Prostate gland (tissue), 2 donors: ENCODE results near the gene CCT7.

Experiments
- CTCF ChIP-seq, 4 experiments: fragments of 200-600 bp in 2 of 4; fragments of 450-650 bp in 2 of 4; sonication (generic) in 2 of 4; IDR thresholded peaks; 1 replicate in 3 of 4; 2 replicates in 1 of 4; pipeline ENCODE4 v1.5.1; 2016 to 2019; ENCODE audit warnings: antibody characterized with exemption in 4 of 4, mild to moderate bottlenecking in 2 of 4, moderate library complexity in 2 of 4
- POLR2A ChIP-seq: fragments of 450-650 bp; IDR thresholded peaks from one replicate; pipeline ENCODE4 v1.6.1; 2016; ENCODE audit warnings: antibody characterized with exemption, mild to moderate bottlenecking

DNA sequence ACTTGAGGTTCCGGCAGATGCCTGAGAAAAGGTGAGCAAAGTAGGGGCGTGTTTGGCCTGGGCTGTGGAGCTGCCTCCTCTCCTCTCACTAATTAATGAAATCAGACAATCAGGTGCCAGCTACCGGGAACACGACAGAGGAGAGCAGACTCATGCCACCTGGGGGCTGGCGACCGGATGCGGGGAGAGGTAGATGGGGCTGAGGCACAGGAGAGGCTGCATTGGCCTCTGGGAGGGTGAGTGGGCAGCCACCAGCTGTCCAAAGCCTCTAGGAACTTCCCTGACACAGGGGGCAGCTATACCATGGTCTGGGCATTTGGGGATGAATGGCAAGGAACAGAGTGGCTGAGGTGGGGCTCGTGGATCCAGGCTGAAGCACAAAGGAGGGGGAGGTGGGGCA is 25.2 kb downstream of the CCT7 start:
- TF ChIP-seq POLR2A (no peak), CTCF (IDR thresholded peaks at IDR 0.05) (no peak)
